Retinal pigment epithelial cell (primary cell): ENCODE results near the gene TNFAIP8.

Source experiments
- DNase-seq: peaks from one replicate; pipeline ENCODE4 v3.0.0-alpha.2; 2010; ENCODE audit warnings: low read depth
- H3K4me3 ChIP-seq: 2 replicates; pipeline ENCODE4 v1.5.1; 2011; ENCODE audit warnings: mild to moderate bottlenecking, low read length, control low read depth, moderate library complexity
- TF ChIP-seq, protein P1 (sequence below): conservative IDR thresholded peaks from 2 replicates; pipeline ENCODE4 v1.5.1; 2011; ENCODE audit warnings: low read depth, low read length, control low read depth, inconsistent platforms

Gene TNFAIP8

DNA sequence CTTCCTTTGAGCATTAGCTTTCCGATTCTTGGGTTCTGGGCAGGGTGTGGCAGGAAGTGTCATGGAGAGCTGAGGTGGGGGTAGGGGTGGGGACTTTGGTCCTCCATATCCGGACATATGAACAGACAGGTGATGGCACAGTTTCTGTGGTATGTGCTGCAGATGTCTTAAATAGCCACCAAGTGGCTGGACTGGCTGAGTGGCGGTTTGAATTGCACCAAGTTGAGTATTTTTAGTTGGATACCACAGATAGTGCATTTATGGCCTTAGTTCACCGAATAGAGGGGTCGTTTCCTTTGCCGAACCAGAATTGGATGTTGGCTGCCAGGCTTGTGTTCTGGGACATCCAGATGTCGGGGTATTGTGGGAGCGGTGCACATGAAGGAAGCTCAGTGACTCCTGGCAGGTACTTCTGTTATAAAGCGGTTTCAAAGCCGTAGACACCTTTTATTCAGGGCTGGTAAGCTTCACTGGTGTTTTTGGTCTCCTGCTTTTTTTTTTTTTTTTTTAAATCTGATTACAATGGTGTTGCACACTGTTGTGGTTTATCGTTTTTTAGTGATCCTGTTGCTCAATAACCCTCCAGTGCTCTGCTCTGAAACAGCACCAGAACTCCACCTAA, 15.1 kb upstream of the TNFAIP8 start:
- DNase-seq: no peak
- TF ChIP-seq, protein P1, sequence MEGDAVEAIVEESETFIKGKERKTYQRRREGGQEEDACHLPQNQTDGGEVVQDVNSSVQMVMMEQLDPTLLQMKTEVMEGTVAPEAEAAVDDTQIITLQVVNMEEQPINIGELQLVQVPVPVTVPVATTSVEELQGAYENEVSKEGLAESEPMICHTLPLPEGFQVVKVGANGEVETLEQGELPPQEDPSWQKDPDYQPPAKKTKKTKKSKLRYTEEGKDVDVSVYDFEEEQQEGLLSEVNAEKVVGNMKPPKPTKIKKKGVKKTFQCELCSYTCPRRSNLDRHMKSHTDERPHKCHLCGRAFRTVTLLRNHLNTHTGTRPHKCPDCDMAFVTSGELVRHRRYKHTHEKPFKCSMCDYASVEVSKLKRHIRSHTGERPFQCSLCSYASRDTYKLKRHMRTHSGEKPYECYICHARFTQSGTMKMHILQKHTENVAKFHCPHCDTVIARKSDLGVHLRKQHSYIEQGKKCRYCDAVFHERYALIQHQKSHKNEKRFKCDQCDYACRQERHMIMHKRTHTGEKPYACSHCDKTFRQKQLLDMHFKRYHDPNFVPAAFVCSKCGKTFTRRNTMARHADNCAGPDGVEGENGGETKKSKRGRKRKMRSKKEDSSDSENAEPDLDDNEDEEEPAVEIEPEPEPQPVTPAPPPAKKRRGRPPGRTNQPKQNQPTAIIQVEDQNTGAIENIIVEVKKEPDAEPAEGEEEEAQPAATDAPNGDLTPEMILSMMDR: no peak
- no peak overlapping the region for H3K4me3 ChIP-seq

DNA sequence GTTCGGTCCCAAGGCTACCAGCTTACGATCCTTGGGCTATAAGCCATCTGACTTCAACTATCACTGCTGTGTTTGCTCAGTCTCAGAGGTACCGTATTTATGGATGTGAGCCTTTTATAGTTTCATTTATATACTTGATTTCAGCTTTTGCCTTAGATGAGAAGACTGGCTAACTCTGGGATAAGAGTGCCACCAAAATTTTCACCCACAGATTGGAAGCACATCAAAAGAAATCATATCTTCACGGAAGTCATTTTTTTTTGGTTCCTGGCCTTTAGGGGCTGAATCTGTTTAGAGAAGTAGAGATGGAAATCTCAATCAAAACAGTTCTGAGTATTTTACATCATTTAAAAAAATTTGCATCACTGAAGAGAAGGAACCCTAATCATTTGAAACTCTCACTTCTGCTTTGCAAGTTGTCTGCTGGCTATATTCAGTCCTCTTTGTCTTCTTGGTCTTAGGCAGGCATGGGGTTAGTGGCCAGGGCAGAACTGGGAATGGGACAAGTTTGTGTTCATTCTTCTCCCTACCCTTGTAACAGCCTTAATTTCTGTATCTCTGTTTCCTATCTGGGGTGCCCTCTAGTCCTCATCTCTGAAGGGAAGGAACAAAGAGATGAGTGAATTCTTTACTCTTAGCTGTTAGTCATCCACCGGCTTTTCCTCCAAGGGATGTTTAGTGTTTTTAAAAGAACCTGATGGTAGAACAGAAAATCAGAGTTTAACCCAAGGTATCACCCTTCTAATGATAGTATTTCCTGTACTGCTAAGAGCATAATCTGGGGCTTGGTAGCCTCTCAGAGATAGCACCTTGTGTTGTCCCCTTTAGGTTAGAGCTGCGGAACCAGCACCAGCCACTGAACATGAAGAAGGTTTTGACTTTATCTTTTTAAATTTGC, 14.1 kb upstream of the TNFAIP8 start:
- no peak for DNase-seq
- TF ChIP-seq, protein P1: no peak
- H3K4me3 ChIP-seq: no peak overlapping the region

DNA sequence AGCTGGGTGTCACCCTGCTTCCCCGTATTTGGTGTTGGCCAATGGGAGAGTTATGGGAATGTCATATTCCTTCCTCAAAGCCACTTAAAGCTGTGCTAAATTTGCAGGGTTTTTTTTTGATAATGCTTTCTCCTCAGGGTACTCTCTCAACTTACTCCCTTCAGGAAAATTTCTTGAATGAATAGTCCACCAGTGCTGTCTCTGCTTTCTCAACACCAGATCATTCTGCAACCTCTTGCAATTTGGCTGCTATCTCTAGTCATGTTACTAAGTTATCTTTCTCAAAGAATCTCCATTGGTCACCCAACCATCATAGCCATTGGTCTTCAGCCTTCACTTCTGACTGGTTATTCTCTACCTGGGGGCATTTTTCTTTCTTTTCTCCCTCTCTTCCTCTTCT, 13.4 kb upstream of the TNFAIP8 start:
- H3K4me3 ChIP-seq: no peak overlapping the region
- no peak for DNase-seq
- TF ChIP-seq, protein P1: no peak

DNA sequence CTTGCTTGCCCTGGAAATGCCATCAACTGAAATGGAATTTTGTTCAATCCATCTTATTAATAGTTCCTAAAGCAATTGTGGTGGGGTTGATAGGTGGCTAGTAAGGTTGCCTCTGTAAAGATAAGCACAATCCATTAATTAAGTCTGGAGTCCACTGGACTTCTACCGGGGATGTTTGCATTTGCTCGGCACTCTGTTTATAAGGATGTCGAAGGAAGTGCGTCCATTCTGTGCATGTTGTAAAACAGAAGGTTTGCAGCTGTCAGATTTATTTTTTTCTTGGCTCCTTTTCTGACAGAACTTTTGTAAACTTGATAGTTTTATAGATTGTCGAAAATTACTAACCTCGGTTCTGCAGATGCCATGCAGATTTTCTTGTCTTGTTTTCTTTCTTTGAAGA, 12.8 kb upstream of the TNFAIP8 start:
- TF ChIP-seq, protein P1: no peak
- DNase-seq: no peak
- no peak overlapping the region for H3K4me3 ChIP-seq

DNA sequence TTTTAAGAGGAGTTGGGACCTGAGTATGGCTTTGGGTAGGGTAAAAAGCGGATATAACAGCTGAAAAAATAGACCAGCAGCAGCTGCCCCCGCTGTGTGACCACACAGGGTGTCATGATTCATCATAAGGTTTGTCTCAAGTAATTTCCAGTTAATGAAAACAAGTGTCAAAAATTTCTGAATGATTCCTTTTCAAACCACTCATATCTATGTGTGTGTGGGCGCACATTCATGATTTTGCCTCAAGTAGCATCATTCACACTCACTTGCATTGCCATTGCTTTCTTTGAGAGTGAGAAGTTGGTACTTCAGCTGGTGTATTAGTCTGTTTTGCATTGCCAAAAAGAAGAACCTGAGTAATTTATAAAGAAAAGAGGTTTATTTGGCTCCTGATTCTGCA, 12.1 kb upstream of the TNFAIP8 start:
- TF ChIP-seq, protein P1: no peak
- DNase-seq: no peak
- no peak overlapping the region for H3K4me3 ChIP-seq

DNA sequence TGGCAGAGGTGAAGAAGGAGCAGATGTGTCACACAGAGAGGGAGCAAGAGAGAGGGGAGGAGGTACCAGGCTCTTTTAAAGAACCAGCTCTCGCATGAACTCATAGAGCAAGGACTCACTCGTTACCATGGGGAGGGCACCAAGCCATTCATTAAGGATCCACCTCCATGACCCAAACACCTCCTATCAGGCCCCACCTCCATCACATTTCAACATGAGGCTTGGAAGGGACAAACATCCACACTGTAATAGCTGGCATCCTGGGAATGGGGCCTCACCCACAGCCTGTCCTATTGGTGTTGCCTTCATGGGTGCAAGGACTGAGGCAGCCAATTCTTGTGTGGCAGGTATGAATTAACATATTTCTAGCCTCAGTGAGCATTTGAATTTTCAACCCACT, 11.6 kb upstream of the TNFAIP8 start:
- no peak overlapping the region for H3K4me3 ChIP-seq
- TF ChIP-seq, protein P1: peak; percentile 1
- DNase-seq: no peak

DNA sequence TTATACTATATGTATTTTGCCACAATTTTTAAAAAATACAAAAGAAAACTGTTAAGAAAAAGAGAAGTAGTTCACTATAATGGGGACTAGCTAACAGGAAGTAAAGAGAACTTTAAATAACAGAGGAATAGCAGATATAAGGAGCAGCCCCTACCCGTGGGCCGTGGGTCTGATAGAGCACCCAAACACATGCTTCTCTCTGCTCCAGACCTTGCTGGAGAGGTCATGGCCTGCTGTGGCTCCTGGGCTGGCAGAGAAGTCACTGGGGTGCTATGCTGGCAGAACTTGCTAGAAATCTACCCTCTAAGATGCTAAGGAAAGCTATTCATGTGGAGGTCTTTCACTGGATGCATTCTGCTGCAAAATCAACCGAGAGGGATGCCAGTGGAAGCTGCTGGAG, 10.0 kb upstream of the TNFAIP8 start:
- TF ChIP-seq, protein P1: no peak

More for the DNA sequence above, 10.0 kb upstream of the TNFAIP8 start:
- H3K4me3 ChIP-seq: no peak overlapping the region
- no peak for DNase-seq
